Inferior parietal cortex (tissue), 1 donor: ENCODE data around the gene B4GALNT1.
"Not testable (repeated sequence)": the region's sequence is repeated elsewhere in the genome, so short reads cannot be mapped to it uniquely, and the experiment has no call there.

Experiments used
- DNase-seq: peaks from one replicate; pipeline ENCODE4 v3.0.0-alpha.2; 2016; ENCODE audit errors: extremely low spot score

Gene B4GALNT1

DNA sequence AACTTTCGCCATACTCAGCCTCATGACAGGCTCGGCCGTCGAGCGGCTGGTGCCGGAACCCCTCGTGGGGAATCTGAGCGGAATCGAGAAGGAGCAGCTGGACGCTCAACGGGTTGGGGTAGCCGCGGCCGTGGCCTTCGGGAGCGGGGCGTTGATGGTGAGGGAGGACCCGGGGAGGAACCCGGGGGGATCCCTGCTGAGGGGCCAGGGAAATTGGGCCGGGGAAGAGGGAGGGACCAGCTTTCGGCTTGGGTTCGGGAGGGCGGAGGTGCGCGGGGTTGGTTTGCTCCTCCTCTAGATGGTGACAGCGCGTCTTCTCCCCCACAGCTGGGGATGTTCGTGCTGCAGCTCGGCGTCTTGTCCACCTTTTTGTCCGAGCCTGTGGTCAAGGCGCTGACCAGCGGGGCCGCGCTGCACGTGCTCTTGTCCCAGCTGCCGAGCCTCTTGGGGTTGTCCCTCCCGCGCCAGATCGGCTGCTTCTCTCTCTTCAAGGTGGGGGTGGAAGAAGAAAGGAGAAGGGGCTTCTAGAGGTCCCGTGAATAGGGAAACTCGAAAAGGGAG, 12.0 kb downstream of the B4GALNT1 start:
- DNase-seq, result no peak

DNA sequence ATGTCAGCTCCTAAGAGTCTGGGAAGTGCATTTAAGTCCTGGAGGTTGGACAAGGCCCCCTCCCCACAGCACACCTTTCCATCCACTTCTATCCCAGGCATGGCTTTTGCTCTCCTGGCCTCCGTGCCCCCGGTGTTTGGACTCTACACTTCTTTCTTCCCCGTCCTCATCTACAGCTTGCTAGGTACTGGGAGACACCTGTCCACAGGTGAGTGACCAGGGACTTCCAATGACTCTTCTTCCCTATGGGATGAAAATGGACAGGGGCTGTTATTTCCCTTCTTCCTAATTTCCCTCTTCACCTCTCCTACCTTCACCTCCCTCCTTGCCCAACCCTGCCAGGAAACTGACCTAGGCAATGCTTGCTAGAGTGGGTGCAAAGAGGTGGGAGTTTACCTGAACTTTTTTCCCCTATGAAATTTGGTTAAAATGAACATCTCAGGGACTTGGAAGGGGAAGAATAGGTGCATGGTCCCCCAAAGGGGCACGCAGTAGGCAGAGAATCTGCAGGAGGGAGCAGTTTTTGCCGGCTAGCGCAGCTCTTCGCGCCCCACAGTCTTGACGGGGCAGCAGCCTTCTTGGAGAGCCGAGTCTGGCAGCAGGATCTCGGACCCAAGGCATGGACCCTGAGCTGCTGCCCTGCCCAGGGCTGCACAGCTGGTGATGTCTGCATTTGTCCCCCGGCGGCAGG, 12.6 kb downstream of the B4GALNT1 start:
- DNase-seq, result no peak

- DNase-seq, result no peak
Observed at GRCh38 chr12:57619434-57620244, 13.4 kb downstream of the B4GALNT1 start.

- no peak for DNase-seq
Observed at GRCh38 chr12:57618966-57619433, 14.0 kb downstream of the B4GALNT1 start.

DNA sequence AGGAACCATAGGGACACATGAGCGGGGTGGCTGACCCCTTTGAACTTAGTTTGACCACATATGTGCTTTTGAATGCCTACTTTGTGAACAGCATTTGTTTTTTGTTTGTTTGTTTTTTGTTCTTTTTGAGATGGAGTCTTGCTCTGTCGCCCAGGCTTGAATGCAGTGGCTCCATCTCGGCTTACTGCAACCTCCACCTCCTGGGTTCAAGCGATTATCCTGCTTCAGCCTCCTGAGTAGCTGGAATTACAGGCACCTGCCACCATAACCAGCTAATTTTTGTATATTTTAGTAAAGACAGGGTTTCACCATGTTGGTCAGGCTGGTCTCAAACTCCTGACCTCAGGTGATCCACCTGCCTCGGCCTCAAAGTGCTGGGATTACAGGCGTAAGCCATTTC, 14.6 kb downstream of the B4GALNT1 start:
- not testable (repeated sequence) for DNase-seq

- no peak for DNase-seq
Observed at GRCh38 chr12:57617942-57618341, 15.1 kb downstream of the B4GALNT1 start.

DNA sequence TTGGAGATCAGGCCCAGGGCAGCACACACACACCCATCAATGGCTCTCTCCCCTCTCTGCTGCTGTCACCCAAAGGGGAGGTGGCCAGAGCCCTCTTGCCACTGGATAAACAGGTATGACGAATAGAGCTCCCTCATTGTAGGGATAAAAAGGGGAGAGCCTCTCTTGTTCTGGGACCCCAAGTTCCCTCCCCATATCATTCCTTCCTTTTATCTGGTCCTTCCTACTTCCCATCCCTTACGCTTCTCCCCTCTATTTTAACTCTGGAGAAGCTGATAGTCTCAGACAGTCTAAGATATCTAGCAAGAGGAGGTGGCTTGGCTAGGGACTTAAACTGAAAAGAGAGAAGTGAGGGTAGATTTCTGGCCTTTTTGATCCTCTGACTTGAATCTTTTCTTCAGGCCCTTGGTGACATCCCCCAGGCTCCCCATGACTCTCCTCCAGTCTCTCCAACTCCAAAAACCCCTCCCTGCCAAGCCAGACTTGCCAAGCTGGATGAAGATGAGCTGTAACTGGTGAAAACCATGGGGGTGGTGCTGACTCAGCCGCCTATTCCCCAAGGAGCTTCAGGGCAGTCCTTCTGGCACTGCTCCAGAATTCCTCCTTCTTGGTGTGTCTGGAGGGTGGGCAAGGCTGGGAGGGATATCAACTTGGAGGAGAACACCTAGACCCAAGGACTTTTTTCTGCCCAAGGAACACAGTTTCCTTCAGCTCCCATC, 16.5 kb downstream of the B4GALNT1 start:
- no peak for DNase-seq

- no peak for DNase-seq
Observed at GRCh38 chr12:57615637-57616036, 17.4 kb downstream of the B4GALNT1 start.

- DNase-seq, result no peak
Observed at GRCh38 chr12:57614948-57615500, 18.0 kb downstream of the B4GALNT1 start.

DNA sequence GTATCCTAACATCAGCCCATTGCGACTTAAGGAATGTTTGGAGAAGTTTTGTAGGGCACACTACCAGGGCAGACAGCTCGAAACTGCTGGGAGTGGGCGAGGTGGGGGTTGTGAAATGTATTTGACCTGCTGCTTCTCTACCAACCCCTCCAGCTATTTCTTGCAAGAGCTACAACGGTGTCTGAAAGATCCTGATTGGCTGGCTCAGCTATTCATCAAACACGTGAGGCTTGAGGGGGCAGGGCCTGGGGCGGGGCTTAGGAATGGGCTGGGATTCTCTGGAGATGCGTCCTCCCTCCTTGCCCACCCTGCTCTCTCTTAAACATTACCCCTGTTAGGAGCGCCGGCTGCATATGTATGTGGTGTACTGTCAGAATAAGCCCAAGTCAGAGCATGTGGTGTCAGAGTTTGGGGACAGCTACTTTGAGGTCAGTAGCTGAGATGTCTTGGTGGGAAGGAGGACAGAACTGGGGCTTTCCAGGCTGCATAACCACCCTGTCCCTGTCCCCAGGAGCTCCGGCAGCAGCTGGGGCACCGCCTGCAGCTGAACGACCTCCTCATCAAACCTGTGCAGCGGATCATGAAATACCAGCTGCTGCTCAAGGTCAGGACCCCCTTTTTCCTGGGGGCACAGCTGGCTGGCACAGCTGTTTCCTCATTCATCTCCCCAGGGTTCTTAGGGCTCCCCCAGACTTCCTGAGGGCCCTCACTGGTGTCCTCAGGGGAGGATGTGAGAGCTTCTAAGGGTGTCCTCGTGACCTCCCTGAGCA, 18.6 kb downstream of the B4GALNT1 start:
- no peak for DNase-seq

DNA sequence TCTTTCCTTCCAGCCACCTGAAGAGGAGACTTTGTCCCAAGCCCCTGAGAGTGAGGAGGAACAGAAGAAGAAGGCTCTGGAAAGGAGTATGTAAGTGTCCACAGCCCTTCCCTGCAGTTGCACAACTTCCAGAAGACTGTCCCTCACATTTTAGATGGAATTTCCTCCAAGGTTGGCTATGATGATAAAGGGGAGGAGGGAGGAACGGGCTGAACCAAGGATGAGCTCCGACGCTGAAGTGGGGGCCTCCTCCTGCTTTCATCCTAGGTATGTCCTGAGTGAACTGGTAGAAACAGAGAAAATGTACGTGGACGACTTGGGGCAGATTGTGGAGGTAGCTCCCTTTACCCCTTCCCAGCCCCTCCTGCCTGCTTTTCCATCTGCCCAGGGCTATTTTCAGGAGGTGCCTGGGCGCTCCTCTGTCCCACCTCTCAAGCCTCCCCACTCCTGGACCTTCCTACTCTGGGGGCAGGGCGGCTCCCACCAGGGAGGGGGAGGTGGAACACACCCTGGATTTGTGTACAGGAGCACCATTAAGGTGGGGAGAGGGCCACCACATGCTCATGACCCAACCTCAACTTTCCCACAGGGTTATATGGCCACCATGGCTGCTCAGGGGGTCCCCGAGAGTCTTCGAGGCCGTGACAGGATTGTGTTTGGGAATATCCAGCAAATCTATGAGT, 19.4 kb downstream of the B4GALNT1 start:
- DNase-seq, result no peak

DNA sequence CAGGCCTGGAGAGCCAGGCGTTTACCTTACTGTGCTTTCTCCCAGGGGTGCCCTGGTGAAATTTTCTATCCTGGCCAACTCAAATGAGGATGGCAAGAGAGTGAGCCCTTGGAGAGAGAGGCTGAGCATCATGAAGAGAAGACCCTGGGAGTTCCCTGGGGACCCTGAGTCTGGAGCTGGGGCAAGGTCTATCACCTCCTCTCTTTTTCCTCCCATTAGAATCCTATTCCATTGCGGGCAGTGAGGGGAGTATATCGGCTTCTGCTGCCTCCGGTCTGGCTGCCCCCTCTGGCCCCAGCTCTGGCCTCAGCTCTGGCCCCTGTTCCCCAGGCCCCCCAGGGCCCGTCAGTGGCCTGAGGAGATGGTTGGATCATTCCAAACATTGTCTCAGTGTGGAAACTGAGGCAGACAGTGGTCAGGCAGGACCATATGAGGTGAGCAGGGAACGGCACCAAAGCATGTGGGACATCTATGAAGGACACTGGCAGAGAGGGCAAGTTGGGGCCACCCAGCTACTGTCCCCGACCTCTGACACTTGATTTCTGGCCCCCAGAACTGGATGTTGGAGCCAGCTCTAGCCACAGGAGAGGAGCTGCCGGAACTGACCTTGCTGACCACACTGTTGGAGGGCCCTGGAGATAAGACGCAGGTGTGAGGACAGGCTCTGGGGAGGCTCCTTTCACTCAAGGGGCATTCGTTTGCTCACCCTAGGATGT, 20.1 kb downstream of the B4GALNT1 start:
- DNase-seq, result no peak

- no peak for DNase-seq
Observed at GRCh38 chr12:57611827-57612710, 20.9 kb downstream of the B4GALNT1 start.

DNA sequence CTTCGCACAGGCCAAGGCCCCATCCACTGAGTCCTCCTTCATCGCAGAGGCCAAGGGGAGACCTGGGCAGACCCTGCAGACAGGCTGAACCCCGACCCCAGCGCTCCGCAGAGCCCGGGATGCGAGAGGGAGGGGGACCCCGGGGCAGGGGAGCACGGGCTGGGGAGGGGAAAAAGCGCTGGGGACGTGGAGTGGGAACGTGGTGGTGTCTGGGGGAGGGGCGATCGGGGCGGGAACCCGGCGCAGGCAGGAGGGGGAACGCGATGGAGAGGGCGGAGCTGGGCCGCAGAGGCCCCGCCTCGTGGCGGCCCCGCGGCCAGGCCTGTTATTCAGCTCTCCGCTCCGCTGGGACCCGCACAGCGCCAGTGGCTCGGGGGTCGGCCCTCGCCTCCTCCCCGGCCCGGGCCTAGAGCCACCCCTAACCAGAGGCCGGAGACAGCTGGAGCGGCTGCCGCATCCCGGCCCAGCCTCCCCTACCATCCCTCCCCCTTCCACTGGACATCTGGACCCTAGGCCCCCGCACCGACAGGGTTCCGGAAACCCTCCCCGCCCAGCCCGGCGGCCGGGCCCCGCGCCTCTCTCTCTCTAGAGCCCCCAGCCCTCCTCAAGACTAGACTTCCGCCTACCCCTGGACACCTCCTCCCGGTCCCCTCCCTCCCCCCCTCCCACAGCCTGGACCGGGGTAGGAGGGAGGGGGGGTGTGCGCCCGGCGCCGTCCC, 21.7 kb downstream of the B4GALNT1 start, which contains the start of gene ARHGEF25:
Gene ARHGEF25 (plus strand): TSS at position 328 of the 719 bp plus-strand sequence. CDS start 460 bp downstream, outside the sequence.
- no peak for DNase-seq

DNA sequence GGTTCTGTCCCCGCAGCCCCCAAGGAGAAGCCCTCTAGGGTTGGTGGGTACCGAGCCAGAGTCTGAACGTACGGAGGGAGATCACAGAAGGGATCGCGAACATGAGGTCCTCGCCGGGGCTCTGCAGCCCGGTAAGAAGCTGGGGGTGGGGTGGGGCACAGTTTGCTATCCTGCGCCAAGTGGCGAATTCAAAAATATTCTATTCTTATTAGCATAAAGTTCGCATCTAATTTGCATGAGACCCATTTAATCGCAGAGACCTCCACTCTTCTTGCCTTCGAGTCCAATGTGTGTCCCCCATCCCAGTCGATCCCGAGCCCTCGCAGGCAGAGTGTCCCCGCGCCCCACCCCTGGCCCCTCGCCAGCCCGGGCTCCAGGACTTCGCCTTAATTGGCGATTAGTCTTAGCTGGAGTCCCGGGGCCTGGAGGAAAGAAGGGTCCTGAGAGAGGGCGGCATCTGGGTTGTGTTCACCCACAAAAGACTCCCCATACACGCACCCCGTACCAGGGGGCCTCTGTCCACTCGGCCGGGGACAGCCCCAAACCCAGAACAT, 22.4 kb downstream of the B4GALNT1 start:
- DNase-seq, result no peak

GRCh38 chr12:57609781-57610553, 23.0 kb downstream of the B4GALNT1 start:
- no peak for DNase-seq
